Glutamatergic neuron (in vitro differentiated cells): ENCODE results near the gene FAM177A1. TPM values are rescaled to one million over a fixed set of nuclear protein-coding genes. Genes with fewer than 3 reads are reported as not detected.
"Not testable (repeated sequence)": the region's sequence is repeated elsewhere in the genome, so short reads cannot be mapped to it uniquely, and the experiment has no call there.

Experiments
- DNase-seq: peaks from one replicate; pipeline ENCODE4 v3.0.0; 2022
- H3K27ac Mint-ChIP-seq: one replicate; pipeline ENCODE4 v1.8.0; 2020; ENCODE audit warnings: mild to moderate bottlenecking, mixed read lengths, inconsistent platforms; ENCODE audit not compliant: unreplicated experiment
- H3K27me3 Mint-ChIP-seq: one replicate; pipeline ENCODE4 v1.8.0; 2020; ENCODE audit warnings: mild to moderate bottlenecking, moderate library complexity, mixed read lengths, inconsistent platforms; ENCODE audit not compliant: unreplicated experiment
- H3K36me3 Mint-ChIP-seq: one replicate; pipeline ENCODE4 v1.8.0; 2020; ENCODE audit warnings: mild to moderate bottlenecking, mixed read lengths, inconsistent platforms; ENCODE audit not compliant: unreplicated experiment
- H3K4me1 Mint-ChIP-seq: one replicate; pipeline ENCODE4 v1.8.0; 2020; ENCODE audit warnings: mild to moderate bottlenecking, low read depth, mixed read lengths, inconsistent platforms; ENCODE audit not compliant: unreplicated experiment
- H3K4me3 Mint-ChIP-seq: one replicate; pipeline ENCODE4 v1.8.0; 2020; ENCODE audit warnings: mild to moderate bottlenecking, mixed read lengths, inconsistent platforms; ENCODE audit not compliant: unreplicated experiment
- H3K9me3 Mint-ChIP-seq: one replicate; pipeline ENCODE4 v1.8.0; 2020; ENCODE audit warnings: mild to moderate bottlenecking, moderate library complexity, mixed read lengths, inconsistent platforms; ENCODE audit not compliant: unreplicated experiment
- CTCF ChIP-seq: fragments of 200-600 bp; sonication (generic); IDR thresholded peaks from one replicate; pipeline ENCODE4 v1.5.0; 2021; ENCODE audit not compliant: partially characterized antibody, unreplicated experiment
- total RNA-seq: library from RNA; stranded (reverse); fragmentation: NEBNext Ultra II Directional; extraction: Animal tissue kit (Norgen Biotek cat#: 25700); gene quantifications from one replicate; pipeline ENCODE4 v1.2.1, GENCODE V29; 2021; ENCODE audit not compliant: unreplicated experiment

Gene FAM177A1
- total RNA-seq, 1 donor from 2014 or later, result 72.7 TPM

DNA sequence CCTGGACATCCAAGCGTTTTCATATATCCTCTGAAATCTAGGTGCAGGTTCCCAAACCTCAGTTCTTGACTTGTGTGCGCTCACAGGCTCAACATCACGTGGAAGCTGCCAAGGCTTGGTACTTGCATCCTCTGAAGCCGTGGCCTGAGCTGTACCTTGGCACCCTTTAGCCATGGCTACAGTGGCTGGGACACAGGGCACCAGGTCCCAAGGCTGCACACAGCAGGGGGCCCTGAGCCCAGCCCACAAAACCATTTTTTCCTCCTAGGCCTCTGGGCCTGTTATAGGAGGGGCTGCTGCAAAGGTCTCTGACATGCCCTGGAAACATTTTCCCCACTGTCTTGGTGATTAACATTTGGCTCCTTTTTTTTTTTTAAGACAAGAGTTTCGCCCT lies 11.6 kb upstream of the FAM177A1 start:
- no peak overlapping the region for H3K4me3 Mint-ChIP-seq
- H3K36me3 Mint-ChIP-seq, result peaks cover 19% of the 10 kb centered on the region
- H3K27me3 Mint-ChIP-seq, result no peaks in the 10 kb centered on the region
- no peak for TF ChIP-seq CTCF
- DNase-seq, result no peak
- H3K4me1 Mint-ChIP-seq, result no peaks in the 10 kb centered on the region
- H3K9me3 Mint-ChIP-seq, result peaks cover 12% of the 10 kb centered on the region
- H3K27ac Mint-ChIP-seq, result no peak overlapping the region

GRCh38 chr14:35034944-35035554 lies 11.0 kb upstream of the FAM177A1 start:
- not testable (repeated sequence) for DNase-seq, H3K4me1 Mint-ChIP-seq, H3K4me3 Mint-ChIP-seq, H3K27ac Mint-ChIP-seq, H3K27me3 Mint-ChIP-seq
- Mint-ChIP-seq H3K36me3 (peaks cover 19% of the 10 kb centered on the region), H3K9me3 (peaks cover 12% of the 10 kb centered on the region)

DNA sequence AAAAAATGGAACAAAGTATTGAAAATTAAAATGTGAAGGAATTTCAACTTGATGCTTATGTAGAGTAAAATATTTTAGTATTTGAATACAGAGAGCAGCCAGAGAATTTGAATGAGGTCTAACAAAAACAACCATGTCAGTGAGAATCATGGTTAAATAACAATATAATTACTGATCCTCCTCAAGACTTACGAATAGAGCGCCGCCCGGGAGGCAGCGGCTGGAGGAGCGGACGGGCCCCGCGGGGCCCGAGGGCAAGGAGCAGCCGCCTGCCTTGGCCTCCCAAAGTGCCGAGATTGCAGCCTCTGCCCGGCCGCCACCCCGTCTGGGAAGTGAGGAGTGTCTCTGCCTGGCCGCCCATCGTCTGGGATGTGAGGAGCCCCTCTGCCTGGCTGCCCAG lies 7.8 kb upstream of the FAM177A1 start:
- not testable (repeated sequence) for H3K4me1 Mint-ChIP-seq, H3K27ac Mint-ChIP-seq, DNase-seq, H3K4me3 Mint-ChIP-seq, H3K27me3 Mint-ChIP-seq
- peaks cover 17% of the 10 kb centered on the region for H3K36me3 Mint-ChIP-seq
- peaks cover 12% of the 10 kb centered on the region for H3K9me3 Mint-ChIP-seq

GRCh38 chr14:35042632-35043031 lies 3.4 kb upstream of the FAM177A1 start:
- Mint-ChIP-seq H3K36me3 (no peaks in the 10 kb centered on the region), H3K27ac (no peak overlapping the region), H3K4me1 (peaks cover under 1% of the 10 kb centered on the region), H3K27me3 (no peaks in the 10 kb centered on the region), H3K9me3 (peaks cover 4% of the 10 kb centered on the region), H3K4me3 (no peak overlapping the region)
- no peak for DNase-seq
- TF ChIP-seq CTCF, result no peak

- peaks cover 3% of the 10 kb centered on the region for H3K4me1 Mint-ChIP-seq
- no peak for DNase-seq
- peaks cover 4% of the 10 kb centered on the region for H3K9me3 Mint-ChIP-seq
- TF ChIP-seq CTCF, result no peak
- H3K4me3 Mint-ChIP-seq, result no peak overlapping the region
- H3K27ac Mint-ChIP-seq, result no peak overlapping the region
- no peaks in the 10 kb centered on the region for H3K36me3 Mint-ChIP-seq
- H3K27me3 Mint-ChIP-seq, result no peaks in the 10 kb centered on the region
These were observed 3.0 kb upstream of the FAM177A1 start for GRCh38 chr14:35043046-35043445.

- H3K36me3 Mint-ChIP-seq, result no peaks in the 10 kb centered on the region
- DNase-seq, result no peak
- peak overlapping the region; percentile 98 for H3K4me3 Mint-ChIP-seq
- H3K4me1 Mint-ChIP-seq, result peaks cover 6% of the 10 kb centered on the region
- TF ChIP-seq CTCF, result no peak
- peak overlapping the region; percentile 95 for H3K27ac Mint-ChIP-seq
- H3K9me3 Mint-ChIP-seq, result peaks cover 2% of the 10 kb centered on the region
- no peaks in the 10 kb centered on the region for H3K27me3 Mint-ChIP-seq
These were observed 904 bp upstream of the FAM177A1 start for GRCh38 chr14:35044939-35045797.
